ENCODE results near the gene SAMM50. TPM values are rescaled to one million over a fixed set of nuclear protein-coding genes. Genes with fewer than 3 reads are reported as not detected.

Gene SAMM50
- total and polyA plus RNA-seq, 10 of the 15 experiments (the other 5 are each of a cell fraction or from before 2014, with no cell fraction given) = 38.2 to 126 (median 62.4) TPM

GRCh38 chr22:43910178-43910695, 45.0 kb upstream of the SAMM50 start:
- intact Hi-C loops (cut with micrococcal nuclease; ENCODE audit: unreplicated experiment) (no loop called here), in situ Hi-C loops (cut with MboI) (no loop called here)
- TF ChIP-seq SREBF1 (IDR thresholded peaks at IDR 0.05; ENCODE audit: low read length) (no peak), SMARCA5 (IDR thresholded peaks at IDR 0.05) (no peak), HSF1 (IDR thresholded peaks at IDR 0.05; ENCODE audit: low read depth, low read length) (no peak), SMAD5 (IDR thresholded peaks at IDR 0.05; ENCODE audit: low read depth) (no peak), SREBF2 (IDR thresholded peaks at IDR 0.05; ENCODE audit: low read length) (no peak), WRNIP1 (IDR thresholded peaks at IDR 0.05; ENCODE audit: borderline replicate concordance, low read depth, low read length) (no peak), MTA3 (IDR thresholded peaks at IDR 0.05; ENCODE audit: borderline replicate concordance, low read length) (no peak), NFIC (IDR thresholded peaks at IDR 0.05; ENCODE audit: low read depth, low read length) (no peak), ZNF217 (IDR thresholded peaks at IDR 0.05) (no peak), CUX1 (IDR thresholded peaks at IDR 0.05; ENCODE audit: insufficient replicate concordance, low read depth, low read length) (no peak), SMAD1 (IDR thresholded peaks at IDR 0.05; ENCODE audit: low read depth, partially characterized antibody) (no peak), MEF2A (IDR thresholded peaks at IDR 0.05; ENCODE audit: insufficient read depth, low read depth, low read length) (no peak), IRF3 (IDR thresholded peaks at IDR 0.05) (no peak), BRCA1 (IDR thresholded peaks at IDR 0.05; ENCODE audit: low read depth, low read length) (no peak), RFX5 (IDR thresholded peaks at IDR 0.05; ENCODE audit: low read depth, low read length) (no peak), MYB (IDR thresholded peaks at IDR 0.05; ENCODE audit: borderline replicate concordance, low read depth, low read length) (no peak), YBX1 (IDR thresholded peaks at IDR 0.05) (no peak), KAT2A (conservative IDR thresholded peaks at IDR 0.05; ENCODE audit: control insufficient read depth, low read depth, low read length) (no peak)
- no TSS peak for BruUV-seq (replicated peaks)
- Histone ChIP-seq H4K20me1 (ENCODE audit: control insufficient read depth, insufficient read depth) (no peaks in the 10 kb centered on the region), H3K4me1 (ENCODE audit: control insufficient read depth, insufficient read depth, low read length) (no peaks in the 10 kb centered on the region), H2AFZ (ENCODE audit: control insufficient read depth, low read depth, low read length) (no peak overlapping the region), H3K79me2 (ENCODE audit: control insufficient read depth, insufficient read depth, low read length) (no peaks in the 10 kb centered on the region), H3K27ac (ENCODE audit: control insufficient read depth, insufficient read depth) (no peak overlapping the region), H3K4me3 (no peak overlapping the region), H3K36me3 (ENCODE audit: control insufficient read depth in 2 of 2, insufficient read depth in 2 of 2, low read length in 1 of 2) (no peaks in the 10 kb centered on the region), H3K9me3 (replicated peaks; ENCODE audit: control insufficient read depth, insufficient read depth, low read length) (no peaks in the 10 kb centered on the region), H3K27me3 (replicated peaks in 1 of 2; ENCODE audit: control insufficient read depth in 2 of 2, insufficient read depth in 2 of 2, low read length in 1 of 2) (peaks cover 0 to 7% of the 10 kb centered on the region in 2 experiments; a peak in 3 of 4 replicates), H3K4me2 (ENCODE audit: control insufficient read depth, insufficient read depth) (no peak overlapping the region), H3K9ac (ENCODE audit: control insufficient read depth, insufficient read depth, low read length) (no peak overlapping the region)
- ChIA-PET RAD21 (ENCODE audit: unreplicated experiment) (no interaction called here), SMC1A (ENCODE audit: uncharacterized antibody, unreplicated experiment) (no interaction called here), CTCF (no interaction called here), POLR2A (no interaction called here)
- WGBS (ENCODE audit: insufficient coverage, insufficient replicate concordance, low lambda C conversion rate, missing lambda C conversion rate) = 15% methylated on average over 6 of the region's 6 CpGs
- FAIRE-seq = no peak
- ATAC-seq = no peak
- no peak for DNase-seq (ENCODE audit: low read depth, low spot score)

Data from GM12878 (cell line).